Stimulated activated naive B cell treated with anti-CD40 and anti-IgM and Interleukin-4, amounts not matched to agents 10 μg/mL and 1 μg/mL and 100 μg/mL, for 72 hours (primary cell): ENCODE measurements around the gene TRIM31.
"Not testable (repeated sequence)": the region's sequence is repeated elsewhere in the genome, so short reads cannot be mapped to it uniquely, and the experiment has no call there.

Source experiments
- ATAC-seq, 2 donors: fragments of 150-1000 bp; cut with Tn5 transposase; replicated peaks; 2 replicates each; pipeline ENCODE4 v1.10.0; 2021; ENCODE audit warnings: moderate library complexity in 1 of 2
- DNase-seq: peaks from one replicate; pipeline ENCODE4 v3.0.0; 2021
- H3K27ac Mint-ChIP-seq: one replicate; pipeline ENCODE4 v1.8.0; 2022; ENCODE audit warnings: mild to moderate bottlenecking, mixed read lengths
- H3K27me3 Mint-ChIP-seq, 2 donors: one replicate each; pipeline ENCODE4 v1.8.0; 2022; ENCODE audit warnings: mixed read lengths in 2 of 2
- H3K36me3 Mint-ChIP-seq, 2 donors: one replicate each; pipeline ENCODE4 v1.8.0; 2022; ENCODE audit warnings: mixed read lengths in 2 of 2, mild to moderate bottlenecking in 1 of 2
- H3K4me1 Mint-ChIP-seq, 2 donors: one replicate each; pipeline ENCODE4 v1.8.0; 2022; ENCODE audit warnings: mixed read lengths in 2 of 2, mild to moderate bottlenecking in 1 of 2
- H3K4me3 Mint-ChIP-seq, 2 donors: one replicate each; pipeline ENCODE4 v1.8.0; 2022; ENCODE audit warnings: mild to moderate bottlenecking in 2 of 2, mixed read lengths in 2 of 2, moderate library complexity in 1 of 2
- H3K9me3 Mint-ChIP-seq, 2 donors: one replicate each; pipeline ENCODE4 v1.8.0; 2022; ENCODE audit warnings: mixed read lengths in 2 of 2, mild to moderate bottlenecking in 1 of 2

TRIM31 gene

DNA sequence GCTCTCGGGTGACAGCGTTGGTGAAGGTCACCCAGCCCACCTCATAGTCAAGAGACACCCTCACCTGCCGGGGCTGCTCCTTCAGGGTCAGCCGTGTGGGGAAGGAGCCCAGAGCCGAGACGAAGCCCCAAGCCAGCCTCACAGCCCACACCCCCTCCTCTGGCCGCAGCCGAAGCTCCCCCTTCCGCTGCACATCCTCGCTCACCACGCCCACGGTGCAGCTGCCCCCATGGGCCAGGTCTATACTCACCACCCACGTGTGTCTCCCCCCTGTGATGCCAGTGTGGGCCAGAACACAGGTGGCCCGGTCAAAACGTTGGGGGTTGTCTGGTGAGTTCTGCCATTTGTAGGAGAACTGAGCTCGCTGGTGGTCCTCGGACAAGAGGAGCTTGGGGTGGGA, 41.2 kb upstream of the TRIM31 start:
- Mint-ChIP-seq H3K4me1 (peaks cover 11 to 15% of the 10 kb centered on the region in 2 donors), H3K4me3 (no peak overlapping the region), H3K27ac (no peak overlapping the region), H3K9me3 (no peaks in the 10 kb centered on the region), H3K36me3 (no peaks in the 10 kb centered on the region), H3K27me3 (peaks cover 42 to 54% of the 10 kb centered on the region in 2 donors)
- DNase-seq, result no peak
- ATAC-seq, result no peak

GRCh38 chr6:30152910-30153610, 40.2 kb upstream of the TRIM31 start:
- Mint-ChIP-seq H3K4me1 (peaks cover 4 to 9% of the 10 kb centered on the region in 2 donors), H3K9me3 (no peaks in the 10 kb centered on the region), H3K27me3 (peaks cover 38 to 51% of the 10 kb centered on the region in 2 donors), H3K36me3 (no peaks in the 10 kb centered on the region), H3K27ac (no peak overlapping the region), H3K4me3 (no peak overlapping the region)
- DNase-seq, result no peak
- ATAC-seq, result no peak

DNA sequence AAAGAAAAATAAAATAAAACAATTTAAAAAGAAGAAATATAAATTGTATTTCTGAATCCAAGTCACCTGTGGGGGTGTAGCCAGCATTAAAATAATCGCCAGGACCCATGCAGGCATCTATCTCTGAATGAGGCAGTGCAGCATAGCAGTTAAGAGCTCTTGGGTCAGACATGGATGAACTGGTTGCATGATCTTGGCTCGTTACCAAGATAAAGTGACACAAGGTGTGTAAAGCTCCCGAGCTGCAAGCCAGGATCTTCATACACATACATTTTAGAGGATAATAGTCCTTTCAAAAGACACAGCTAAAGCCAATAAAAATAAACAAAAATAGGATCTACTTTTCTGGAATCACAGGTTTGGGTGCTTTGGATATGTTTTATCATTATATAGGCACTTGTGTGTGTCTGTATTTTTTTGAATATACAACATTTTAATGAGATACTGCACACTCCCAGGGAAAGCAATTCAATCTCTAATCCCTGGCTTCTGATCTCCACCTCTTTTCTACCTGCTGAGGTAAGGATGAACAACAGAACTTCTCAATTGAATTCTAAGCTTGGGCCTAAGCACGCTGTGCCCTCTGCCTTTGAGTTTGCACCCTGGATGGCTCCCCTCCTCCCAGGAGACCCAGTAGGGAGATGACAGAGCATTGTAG, 39.3 kb upstream of the TRIM31 start:
- ATAC-seq (no peak), DNase-seq (no peak)
- no peak overlapping the region for H3K27ac Mint-ChIP-seq
- peaks cover 42 to 59% of the 10 kb centered on the region in 2 donors for H3K27me3 Mint-ChIP-seq
- no peak overlapping the region for H3K4me3 Mint-ChIP-seq
- peaks cover 0 to 5% of the 10 kb centered on the region in 2 donors for H3K4me1 Mint-ChIP-seq
- H3K36me3 Mint-ChIP-seq, result no peaks in the 10 kb centered on the region
- H3K9me3 Mint-ChIP-seq, result no peaks in the 10 kb centered on the region

DNA sequence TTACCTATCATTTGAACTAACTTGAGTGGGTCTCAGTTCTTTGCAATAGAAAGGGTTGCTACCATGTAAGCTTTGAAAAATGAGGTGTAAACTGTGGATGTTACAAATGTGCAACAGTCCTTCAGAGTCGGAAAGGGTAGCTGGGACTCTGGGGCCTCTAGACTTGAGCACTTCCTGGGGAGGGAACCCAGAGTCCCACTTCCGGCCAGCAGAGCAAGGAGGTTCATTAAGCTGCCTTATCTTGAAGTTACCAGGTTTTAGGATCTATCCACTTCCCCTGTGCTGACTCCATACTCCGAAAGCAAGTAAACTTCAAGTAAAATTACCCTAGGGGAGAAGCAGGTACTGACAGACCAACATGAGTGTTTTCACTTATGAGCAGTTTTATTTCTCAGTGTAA, 38.7 kb upstream of the TRIM31 start:
- Mint-ChIP-seq H3K9me3 (no peaks in the 10 kb centered on the region), H3K27ac (no peak overlapping the region), H3K4me3 (no peak overlapping the region), H3K27me3 (peaks cover 42 to 64% of the 10 kb centered on the region in 2 donors), H3K4me1 (peaks cover 0 to 5% of the 10 kb centered on the region in 2 donors), H3K36me3 (no peaks in the 10 kb centered on the region)
- no peak for ATAC-seq
- DNase-seq, result no peak

DNA sequence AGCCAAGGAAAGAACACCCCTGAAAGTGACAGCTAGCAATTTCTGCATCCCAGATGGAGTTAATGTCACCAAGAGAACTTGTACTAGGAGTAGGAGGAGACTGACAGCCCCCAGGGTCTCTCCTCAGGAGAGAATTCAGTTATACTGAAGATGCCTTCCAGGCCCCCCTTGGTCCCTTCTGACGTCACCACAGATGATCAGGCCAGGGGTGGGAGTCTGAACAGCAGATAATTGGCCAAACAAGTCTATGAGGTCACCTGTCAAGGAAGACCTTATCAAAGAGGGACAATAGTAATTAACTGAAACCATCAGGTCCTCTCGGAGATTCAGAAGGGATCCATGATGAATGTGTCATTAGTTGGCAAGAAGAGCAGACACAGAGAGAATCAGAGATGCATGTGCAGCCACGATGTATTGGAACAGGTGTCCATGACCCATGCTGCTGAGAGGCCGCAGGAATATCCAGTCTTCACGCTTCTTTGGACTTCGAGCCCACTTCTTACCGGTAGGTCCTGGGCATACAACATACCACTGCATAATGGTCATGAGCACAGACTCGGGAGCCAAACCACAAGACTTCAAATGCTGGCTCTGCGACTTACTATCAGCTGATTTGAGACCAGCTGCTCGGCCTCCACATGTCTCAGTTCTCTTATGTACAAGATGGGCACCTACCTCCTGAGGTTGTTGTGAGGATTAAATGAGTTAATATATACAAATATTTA, 37.9 kb upstream of the TRIM31 start:
- Mint-ChIP-seq H3K4me1 (peaks cover 0 to 5% of the 10 kb centered on the region in 2 donors), H3K4me3 (no peak overlapping the region), H3K27me3 (peaks cover 40 to 63% of the 10 kb centered on the region in 2 donors), H3K36me3 (no peaks in the 10 kb centered on the region), H3K9me3 (no peaks in the 10 kb centered on the region), H3K27ac (no peak overlapping the region)
- no peak for ATAC-seq
- DNase-seq, result no peak

- H3K27me3 Mint-ChIP-seq, result peaks cover 41 to 63% of the 10 kb centered on the region in 2 donors
- no peak overlapping the region for H3K27ac Mint-ChIP-seq
- no peaks in the 10 kb centered on the region for H3K36me3 Mint-ChIP-seq
- H3K4me1 Mint-ChIP-seq, result peaks cover 0 to 5% of the 10 kb centered on the region in 2 donors
- ATAC-seq (no peak), DNase-seq (no peak)
- H3K4me3 Mint-ChIP-seq, result no peak overlapping the region
- no peaks in the 10 kb centered on the region for H3K9me3 Mint-ChIP-seq
Observed at GRCh38 chr6:30149858-30150550, 37.1 kb upstream of the TRIM31 start.

DNA sequence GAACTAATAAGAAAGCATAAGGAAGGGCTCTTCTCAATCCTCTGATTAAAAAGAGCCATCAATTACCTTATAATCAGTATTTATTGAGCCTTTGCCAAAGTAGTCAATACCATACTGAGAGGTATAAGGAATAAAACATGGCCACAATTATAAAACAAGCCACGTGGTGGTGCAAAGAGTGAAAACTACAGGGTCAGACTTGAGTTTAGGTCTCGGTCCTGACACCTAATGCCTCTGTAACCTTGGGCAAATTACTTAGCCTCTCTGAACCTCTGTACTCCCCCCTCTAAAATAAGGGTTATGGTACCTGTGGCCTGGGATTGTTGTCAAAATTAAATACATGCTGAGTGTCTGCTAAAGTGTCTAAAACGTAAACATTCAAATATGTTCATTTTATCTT, 36.3 kb upstream of the TRIM31 start:
- Mint-ChIP-seq H3K4me1 (peaks cover 0 to 5% of the 10 kb centered on the region in 2 donors), H3K27ac (no peak overlapping the region), H3K36me3 (no peaks in the 10 kb centered on the region), H3K4me3 (no peak overlapping the region), H3K27me3 (peaks cover 41 to 58% of the 10 kb centered on the region in 2 donors), H3K9me3 (no peaks in the 10 kb centered on the region)
- no peak for ATAC-seq
- no peak for DNase-seq

DNA sequence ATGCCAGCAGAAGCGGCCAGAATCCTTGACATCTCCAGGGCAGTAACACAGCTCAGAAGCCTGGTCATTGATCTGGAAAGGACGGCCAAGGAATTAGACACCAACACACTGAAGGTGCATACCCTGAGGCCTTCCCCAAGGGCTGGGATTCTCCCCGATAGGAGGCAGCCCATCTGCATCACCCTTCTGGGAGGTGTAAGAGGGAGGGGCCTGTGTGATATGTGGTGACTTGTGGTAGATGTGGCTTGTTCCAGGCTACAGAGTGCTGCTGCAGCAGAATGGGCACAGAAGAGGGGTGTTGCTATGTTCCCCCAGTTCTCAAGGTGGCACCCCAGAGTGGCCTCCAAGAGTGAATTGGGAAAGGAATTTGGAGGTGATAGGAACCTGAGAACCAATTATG, 34.2 kb upstream of the TRIM31 start:
- DNase-seq (no peak), ATAC-seq (no peak)
- Mint-ChIP-seq H3K4me3 (no peak overlapping the region), H3K27me3 (peaks cover 32 to 50% of the 10 kb centered on the region in 2 donors), H3K27ac (no peak overlapping the region), H3K4me1 (peaks cover 0 to 4% of the 10 kb centered on the region in 2 donors), H3K36me3 (no peaks in the 10 kb centered on the region), H3K9me3 (no peaks in the 10 kb centered on the region)

DNA sequence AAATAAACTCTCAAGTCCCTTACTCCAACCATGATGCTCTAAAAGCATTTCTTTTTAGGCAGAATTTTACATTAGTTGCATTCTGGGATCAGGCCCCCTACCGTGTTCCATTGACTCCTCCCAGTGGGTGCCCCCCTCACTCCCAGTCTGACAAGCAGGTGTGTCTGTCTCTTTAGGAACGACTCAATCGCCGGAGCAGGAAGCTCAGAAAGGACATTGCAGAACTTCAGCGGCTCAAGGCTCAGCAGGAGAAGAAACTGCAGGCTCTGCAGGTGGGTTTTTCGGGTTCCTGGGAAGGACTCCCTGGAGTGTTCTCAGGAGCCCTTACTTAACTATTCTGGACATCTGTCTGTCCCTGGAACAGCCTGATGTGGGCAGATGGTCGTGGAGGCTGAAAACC, 32.9 kb upstream of the TRIM31 start:
- Mint-ChIP-seq H3K27ac (no peak overlapping the region), H3K9me3 (no peaks in the 10 kb centered on the region), H3K4me1 (peaks cover 0 to 4% of the 10 kb centered on the region in 2 donors), H3K27me3 (peaks cover 43 to 58% of the 10 kb centered on the region in 2 donors), H3K36me3 (no peaks in the 10 kb centered on the region), H3K4me3 (no peak overlapping the region)
- DNase-seq (no peak), ATAC-seq (no peak)

GRCh38 chr6:30144811-30145210, 31.9 kb upstream of the TRIM31 start:
- Mint-ChIP-seq H3K27ac (no peak overlapping the region), H3K9me3 (no peaks in the 10 kb centered on the region), H3K4me1 (no peaks in the 10 kb centered on the region), H3K36me3 (no peaks in the 10 kb centered on the region), H3K4me3 (no peak overlapping the region), H3K27me3 (peaks cover 41 to 58% of the 10 kb centered on the region in 2 donors)
- ATAC-seq (no peak), DNase-seq (no peak)

DNA sequence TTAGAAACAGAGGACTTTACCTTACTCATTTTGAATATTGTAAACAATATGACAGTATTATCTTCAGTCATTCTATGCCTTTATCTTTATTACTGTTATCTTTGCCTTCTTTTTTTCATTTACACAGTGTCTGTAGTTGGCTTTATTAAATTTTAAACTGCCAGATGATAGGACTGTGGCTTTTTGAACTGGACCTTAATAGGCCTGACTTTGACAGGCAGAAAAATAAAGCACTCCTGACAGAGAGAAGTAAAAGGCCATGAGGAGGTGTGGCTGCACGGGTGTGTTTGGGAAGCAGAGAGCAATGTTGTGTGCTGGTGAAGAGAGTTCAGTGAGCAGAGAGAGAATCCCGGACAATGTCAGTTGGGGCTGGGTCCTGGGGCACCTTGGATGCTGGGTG, 30.9 kb upstream of the TRIM31 start:
- no peak overlapping the region for H3K27ac Mint-ChIP-seq
- H3K36me3 Mint-ChIP-seq, result no peaks in the 10 kb centered on the region
- H3K4me1 Mint-ChIP-seq, result no peaks in the 10 kb centered on the region
- H3K4me3 Mint-ChIP-seq, result no peak overlapping the region
- peaks cover 42 to 60% of the 10 kb centered on the region in 2 donors for H3K27me3 Mint-ChIP-seq
- ATAC-seq (no peak), DNase-seq (no peak)
- no peaks in the 10 kb centered on the region for H3K9me3 Mint-ChIP-seq

- H3K9me3 Mint-ChIP-seq, result no peaks in the 10 kb centered on the region
- ATAC-seq, result no peak
- DNase-seq, result no peak
- H3K36me3 Mint-ChIP-seq, result no peaks in the 10 kb centered on the region
- H3K4me1 Mint-ChIP-seq, result no peaks in the 10 kb centered on the region
- no peak overlapping the region for H3K27ac Mint-ChIP-seq
- H3K4me3 Mint-ChIP-seq, result no peak overlapping the region
- H3K27me3 Mint-ChIP-seq, result peaks cover 40 to 66% of the 10 kb centered on the region in 2 donors
Observed at GRCh38 chr6:30142665-30143064, 29.8 kb upstream of the TRIM31 start.

DNA sequence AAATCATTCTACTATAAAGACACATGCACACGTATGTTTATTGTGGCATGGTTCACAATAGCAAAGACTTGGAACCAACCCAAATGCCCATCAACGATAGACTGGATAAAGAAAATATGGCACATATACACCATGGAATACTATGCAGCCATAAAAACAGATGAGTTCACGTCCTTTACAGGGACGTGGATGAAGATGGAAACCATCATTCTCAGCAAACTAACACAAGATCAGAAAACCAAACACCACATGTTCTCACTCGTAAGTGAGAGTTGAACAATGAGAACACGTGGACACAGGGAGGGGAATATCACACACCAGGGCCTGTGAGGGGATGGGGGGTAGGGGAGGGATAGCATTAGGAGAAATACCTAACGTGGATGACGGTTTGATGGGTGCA, 27.4 kb upstream of the TRIM31 start:
- DNase-seq, H3K27ac Mint-ChIP-seq, H3K4me1 Mint-ChIP-seq, H3K36me3 Mint-ChIP-seq, H3K4me3 Mint-ChIP-seq, ATAC-seq, H3K9me3 Mint-ChIP-seq: not testable (repeated sequence)
- H3K27me3 Mint-ChIP-seq, result peaks cover 45 to 60% of the 10 kb centered on the region in 2 donors

DNA sequence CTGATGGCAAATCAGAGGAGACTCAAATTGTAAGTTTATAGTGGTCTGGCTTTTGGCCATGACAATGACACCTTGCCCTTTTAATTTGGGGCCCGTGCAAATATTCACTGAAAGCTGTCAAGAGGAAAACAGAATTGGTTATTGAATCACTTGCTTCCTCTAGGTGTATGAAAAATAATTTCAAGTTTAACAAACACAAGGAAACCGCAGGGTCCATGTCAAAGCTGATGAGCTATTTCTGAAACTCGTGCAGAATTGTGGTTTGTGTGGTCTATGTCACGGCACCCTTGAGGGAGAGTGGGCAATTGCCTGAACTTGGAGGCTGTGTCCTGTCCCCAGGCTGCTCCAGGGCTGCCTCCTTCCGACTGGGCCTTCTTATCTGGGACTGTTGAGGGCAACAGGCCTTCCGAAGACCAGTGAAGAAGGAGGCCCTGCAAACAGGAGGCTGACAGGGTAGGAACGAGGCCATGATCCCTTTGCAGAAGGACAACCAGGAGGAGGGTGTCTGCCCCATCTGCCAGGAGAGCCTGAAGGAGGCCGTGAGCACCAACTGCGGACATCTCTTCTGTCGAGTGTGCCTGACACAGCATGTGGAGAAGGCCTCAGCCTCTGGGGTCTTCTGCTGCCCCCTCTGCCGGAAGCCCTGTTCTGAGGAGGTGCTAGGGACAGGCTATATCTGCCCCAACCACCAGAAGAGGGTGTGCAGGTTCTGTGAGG, 23.8 kb upstream of the TRIM31 start:
- H3K4me3 Mint-ChIP-seq, result no peak overlapping the region
- H3K27me3 Mint-ChIP-seq, result peaks cover 42 to 62% of the 10 kb centered on the region in 2 donors
- no peaks in the 10 kb centered on the region for H3K4me1 Mint-ChIP-seq
- no peaks in the 10 kb centered on the region for H3K9me3 Mint-ChIP-seq
- H3K36me3 Mint-ChIP-seq, result no peaks in the 10 kb centered on the region
- no peak overlapping the region for H3K27ac Mint-ChIP-seq
- ATAC-seq (peak; percentile 23 to 38), DNase-seq (no peak)
